GM23338 (cell line): ENCODE measurements around the gene C1orf116.

ENCODE experiments used
- CREB1 ChIP-seq: fragments of 250-450 bp; sonication (Bioruptor Pico); IDR thresholded peaks from 2 replicates; pipeline ENCODE4 v1.5.0; 2020; ENCODE audit warnings: low read depth, mild to moderate bottlenecking, moderate library complexity
- EZH2 ChIP-seq: fragments of 200-600 bp; sonication (generic); IDR thresholded peaks from one replicate; pipeline ENCODE4 v1.8.0; 2017; ENCODE audit warnings: antibody characterized with exemption, mild to moderate bottlenecking, low read depth; ENCODE audit not compliant: unreplicated experiment
- EZH2phosphoT487 ChIP-seq: fragments of 200-600 bp; sonication (generic); IDR thresholded peaks from one replicate; pipeline ENCODE4 v1.8.1; 2018; ENCODE audit warnings: antibody characterized with exemption; ENCODE audit not compliant: unreplicated experiment
- JUNB ChIP-seq: IDR thresholded peaks from one replicate; pipeline ENCODE4 v1.6.1; 2016; ENCODE audit warnings: antibody characterized with exemption; ENCODE audit not compliant: unreplicated experiment
- NANOG ChIP-seq: IDR thresholded peaks from 2 replicates; pipeline ENCODE4 v1.6.1; 2016; ENCODE audit warnings: antibody characterized with exemption, borderline replicate concordance
- POLR2AphosphoS5 ChIP-seq: IDR thresholded peaks from 2 replicates; pipeline ENCODE4 v1.6.1; 2016; ENCODE audit warnings: antibody characterized with exemption, low read depth
- ZNF114 ChIP-seq: fragments of 250-450 bp; sonication (Bioruptor Pico); IDR thresholded peaks from 2 replicates; pipeline ENCODE4 v1.5.0; 2020; ENCODE audit warnings: mild to moderate bottlenecking, moderate library complexity
- ZNF331 ChIP-seq: fragments of 250-450 bp; sonication (Bioruptor Pico); IDR thresholded peaks from 2 replicates; pipeline ENCODE4 v1.5.0; 2020; ENCODE audit warnings: low read depth, mild to moderate bottlenecking, moderate library complexity
- TF ChIP-seq, protein P1 (sequence below), 2 experiments: fragments of 200-600 bp in 1 of 2; sonication (generic) in 1 of 2; conservative IDR thresholded peaks; 2 replicates each; pipeline versions ENCODE4 v1.5.1 to v1.6.1; 2016 to 2017; ENCODE audit warnings: antibody characterized with exemption in 2 of 2, low read depth in 2 of 2, mild to moderate bottlenecking in 2 of 2, moderate library complexity in 1 of 2
- TF ChIP-seq, protein P2 (sequence below): IDR thresholded peaks from 2 replicates; pipeline ENCODE4 v1.6.1; 2016; ENCODE audit warnings: antibody characterized with exemption
- TF ChIP-seq, protein P3 (sequence below): IDR thresholded peaks from one replicate; pipeline ENCODE4 v1.6.1; 2018; ENCODE audit warnings: antibody characterized with exemption; ENCODE audit not compliant: unreplicated experiment

DNA sequence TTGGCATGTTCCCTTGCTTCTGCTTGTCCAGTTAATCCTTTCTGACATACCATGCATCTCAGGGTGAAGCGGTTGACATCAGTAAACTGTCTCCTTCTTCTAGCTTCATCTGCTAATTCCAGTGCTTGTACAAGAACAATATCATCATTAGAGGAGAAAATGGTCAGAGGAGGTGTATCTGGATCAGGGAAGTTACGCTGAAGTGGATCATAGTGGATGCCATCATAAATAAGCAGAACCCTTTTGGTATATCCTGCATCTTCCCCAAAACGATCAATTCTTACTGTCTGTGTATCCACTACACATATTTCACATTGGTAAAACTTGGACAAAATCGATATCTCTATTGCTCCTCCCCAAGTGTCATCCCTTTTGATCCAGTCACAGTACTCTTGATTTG, 16.5 kb upstream of the C1orf116 start:
- TF ChIP-seq ZNF331 (CRISPR knock-in tag): no peak
- TF ChIP-seq, protein P1, sequence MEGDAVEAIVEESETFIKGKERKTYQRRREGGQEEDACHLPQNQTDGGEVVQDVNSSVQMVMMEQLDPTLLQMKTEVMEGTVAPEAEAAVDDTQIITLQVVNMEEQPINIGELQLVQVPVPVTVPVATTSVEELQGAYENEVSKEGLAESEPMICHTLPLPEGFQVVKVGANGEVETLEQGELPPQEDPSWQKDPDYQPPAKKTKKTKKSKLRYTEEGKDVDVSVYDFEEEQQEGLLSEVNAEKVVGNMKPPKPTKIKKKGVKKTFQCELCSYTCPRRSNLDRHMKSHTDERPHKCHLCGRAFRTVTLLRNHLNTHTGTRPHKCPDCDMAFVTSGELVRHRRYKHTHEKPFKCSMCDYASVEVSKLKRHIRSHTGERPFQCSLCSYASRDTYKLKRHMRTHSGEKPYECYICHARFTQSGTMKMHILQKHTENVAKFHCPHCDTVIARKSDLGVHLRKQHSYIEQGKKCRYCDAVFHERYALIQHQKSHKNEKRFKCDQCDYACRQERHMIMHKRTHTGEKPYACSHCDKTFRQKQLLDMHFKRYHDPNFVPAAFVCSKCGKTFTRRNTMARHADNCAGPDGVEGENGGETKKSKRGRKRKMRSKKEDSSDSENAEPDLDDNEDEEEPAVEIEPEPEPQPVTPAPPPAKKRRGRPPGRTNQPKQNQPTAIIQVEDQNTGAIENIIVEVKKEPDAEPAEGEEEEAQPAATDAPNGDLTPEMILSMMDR (conservative IDR thresholded peaks at IDR 0.05; ENCODE audit: low read depth in 2 of 2): no peak
- no peak for TF ChIP-seq EZH2phosphoT487
- TF ChIP-seq POLR2AphosphoS5: no peak
- TF ChIP-seq, protein P2, sequence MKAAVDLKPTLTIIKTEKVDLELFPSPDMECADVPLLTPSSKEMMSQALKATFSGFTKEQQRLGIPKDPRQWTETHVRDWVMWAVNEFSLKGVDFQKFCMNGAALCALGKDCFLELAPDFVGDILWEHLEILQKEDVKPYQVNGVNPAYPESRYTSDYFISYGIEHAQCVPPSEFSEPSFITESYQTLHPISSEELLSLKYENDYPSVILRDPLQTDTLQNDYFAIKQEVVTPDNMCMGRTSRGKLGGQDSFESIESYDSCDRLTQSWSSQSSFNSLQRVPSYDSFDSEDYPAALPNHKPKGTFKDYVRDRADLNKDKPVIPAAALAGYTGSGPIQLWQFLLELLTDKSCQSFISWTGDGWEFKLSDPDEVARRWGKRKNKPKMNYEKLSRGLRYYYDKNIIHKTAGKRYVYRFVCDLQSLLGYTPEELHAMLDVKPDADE: no peak
- TF ChIP-seq EZH2: no peak
- TF ChIP-seq ZNF114 (CRISPR knock-in tag): no peak
- TF ChIP-seq, protein P3, sequence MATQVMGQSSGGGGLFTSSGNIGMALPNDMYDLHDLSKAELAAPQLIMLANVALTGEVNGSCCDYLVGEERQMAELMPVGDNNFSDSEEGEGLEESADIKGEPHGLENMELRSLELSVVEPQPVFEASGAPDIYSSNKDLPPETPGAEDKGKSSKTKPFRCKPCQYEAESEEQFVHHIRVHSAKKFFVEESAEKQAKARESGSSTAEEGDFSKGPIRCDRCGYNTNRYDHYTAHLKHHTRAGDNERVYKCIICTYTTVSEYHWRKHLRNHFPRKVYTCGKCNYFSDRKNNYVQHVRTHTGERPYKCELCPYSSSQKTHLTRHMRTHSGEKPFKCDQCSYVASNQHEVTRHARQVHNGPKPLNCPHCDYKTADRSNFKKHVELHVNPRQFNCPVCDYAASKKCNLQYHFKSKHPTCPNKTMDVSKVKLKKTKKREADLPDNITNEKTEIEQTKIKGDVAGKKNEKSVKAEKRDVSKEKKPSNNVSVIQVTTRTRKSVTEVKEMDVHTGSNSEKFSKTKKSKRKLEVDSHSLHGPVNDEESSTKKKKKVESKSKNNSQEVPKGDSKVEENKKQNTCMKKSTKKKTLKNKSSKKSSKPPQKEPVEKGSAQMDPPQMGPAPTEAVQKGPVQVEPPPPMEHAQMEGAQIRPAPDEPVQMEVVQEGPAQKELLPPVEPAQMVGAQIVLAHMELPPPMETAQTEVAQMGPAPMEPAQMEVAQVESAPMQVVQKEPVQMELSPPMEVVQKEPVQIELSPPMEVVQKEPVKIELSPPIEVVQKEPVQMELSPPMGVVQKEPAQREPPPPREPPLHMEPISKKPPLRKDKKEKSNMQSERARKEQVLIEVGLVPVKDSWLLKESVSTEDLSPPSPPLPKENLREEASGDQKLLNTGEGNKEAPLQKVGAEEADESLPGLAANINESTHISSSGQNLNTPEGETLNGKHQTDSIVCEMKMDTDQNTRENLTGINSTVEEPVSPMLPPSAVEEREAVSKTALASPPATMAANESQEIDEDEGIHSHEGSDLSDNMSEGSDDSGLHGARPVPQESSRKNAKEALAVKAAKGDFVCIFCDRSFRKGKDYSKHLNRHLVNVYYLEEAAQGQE: no peak
- no peak for TF ChIP-seq JUNB
- no peak for TF ChIP-seq CREB1 (CRISPR knock-in tag)
- TF ChIP-seq NANOG: no peak
